ENCODE measurements around the gene REST.
A peak's percentile ranks its signal among the peaks of the same experiment; 100 is the strongest.
"Not testable (repeated sequence)": the region's sequence is repeated elsewhere in the genome, so short reads cannot be mapped to it uniquely, and the experiment has no call there.

Gene REST, protein sequence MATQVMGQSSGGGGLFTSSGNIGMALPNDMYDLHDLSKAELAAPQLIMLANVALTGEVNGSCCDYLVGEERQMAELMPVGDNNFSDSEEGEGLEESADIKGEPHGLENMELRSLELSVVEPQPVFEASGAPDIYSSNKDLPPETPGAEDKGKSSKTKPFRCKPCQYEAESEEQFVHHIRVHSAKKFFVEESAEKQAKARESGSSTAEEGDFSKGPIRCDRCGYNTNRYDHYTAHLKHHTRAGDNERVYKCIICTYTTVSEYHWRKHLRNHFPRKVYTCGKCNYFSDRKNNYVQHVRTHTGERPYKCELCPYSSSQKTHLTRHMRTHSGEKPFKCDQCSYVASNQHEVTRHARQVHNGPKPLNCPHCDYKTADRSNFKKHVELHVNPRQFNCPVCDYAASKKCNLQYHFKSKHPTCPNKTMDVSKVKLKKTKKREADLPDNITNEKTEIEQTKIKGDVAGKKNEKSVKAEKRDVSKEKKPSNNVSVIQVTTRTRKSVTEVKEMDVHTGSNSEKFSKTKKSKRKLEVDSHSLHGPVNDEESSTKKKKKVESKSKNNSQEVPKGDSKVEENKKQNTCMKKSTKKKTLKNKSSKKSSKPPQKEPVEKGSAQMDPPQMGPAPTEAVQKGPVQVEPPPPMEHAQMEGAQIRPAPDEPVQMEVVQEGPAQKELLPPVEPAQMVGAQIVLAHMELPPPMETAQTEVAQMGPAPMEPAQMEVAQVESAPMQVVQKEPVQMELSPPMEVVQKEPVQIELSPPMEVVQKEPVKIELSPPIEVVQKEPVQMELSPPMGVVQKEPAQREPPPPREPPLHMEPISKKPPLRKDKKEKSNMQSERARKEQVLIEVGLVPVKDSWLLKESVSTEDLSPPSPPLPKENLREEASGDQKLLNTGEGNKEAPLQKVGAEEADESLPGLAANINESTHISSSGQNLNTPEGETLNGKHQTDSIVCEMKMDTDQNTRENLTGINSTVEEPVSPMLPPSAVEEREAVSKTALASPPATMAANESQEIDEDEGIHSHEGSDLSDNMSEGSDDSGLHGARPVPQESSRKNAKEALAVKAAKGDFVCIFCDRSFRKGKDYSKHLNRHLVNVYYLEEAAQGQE

GRCh38 chr4:56907489-56908205 is at the start of gene REST:
Gene REST, plus strand, starts transcription at chr4:56907900. Its CDS starts 2,739 bp downstream, at chr4:56910639.
- DNase-seq = peak; percentile 78 to 84

GRCh38 chr4:56859841-56860240 is 47.9 kb upstream of the REST start:
- DNase-seq = no peak

GRCh38 chr4:56860781-56861180 is 46.9 kb upstream of the REST start:
- DNase-seq = no peak

- no peak for DNase-seq
Measured at GRCh38 chr4:56861360-56861759, 46.3 kb upstream of the REST start.

- no peak for DNase-seq
Measured at GRCh38 chr4:56863441-56864139, 44.1 kb upstream of the REST start.

DNA sequence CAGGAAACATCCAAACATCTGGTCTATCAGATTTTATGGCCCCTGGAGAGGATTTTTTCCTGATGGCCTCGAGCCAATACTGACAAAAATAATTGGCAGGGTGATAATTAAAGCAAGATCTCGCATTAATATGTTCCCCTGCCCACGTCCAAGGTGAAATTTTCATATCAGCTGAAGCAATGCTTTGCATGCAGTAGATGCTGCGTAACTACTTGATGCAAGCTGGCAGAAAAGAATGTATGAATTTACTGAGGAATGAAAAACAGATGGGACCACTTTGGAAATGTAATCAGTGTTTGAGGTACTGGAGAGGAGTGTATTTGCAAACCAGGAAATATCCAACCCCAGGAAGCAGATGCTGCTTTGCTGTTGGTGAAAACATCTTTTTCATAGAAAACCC is 36.8 kb upstream of the REST start:
- no peak for DNase-seq

- no peak for DNase-seq
Measured at GRCh38 chr4:56871371-56871866, 36.3 kb upstream of the REST start.

GRCh38 chr4:56874166-56874565 is 33.5 kb upstream of the REST start:
- no peak for DNase-seq

- DNase-seq = no peak
Measured at GRCh38 chr4:56874923-56875322, 32.8 kb upstream of the REST start.

DNA sequence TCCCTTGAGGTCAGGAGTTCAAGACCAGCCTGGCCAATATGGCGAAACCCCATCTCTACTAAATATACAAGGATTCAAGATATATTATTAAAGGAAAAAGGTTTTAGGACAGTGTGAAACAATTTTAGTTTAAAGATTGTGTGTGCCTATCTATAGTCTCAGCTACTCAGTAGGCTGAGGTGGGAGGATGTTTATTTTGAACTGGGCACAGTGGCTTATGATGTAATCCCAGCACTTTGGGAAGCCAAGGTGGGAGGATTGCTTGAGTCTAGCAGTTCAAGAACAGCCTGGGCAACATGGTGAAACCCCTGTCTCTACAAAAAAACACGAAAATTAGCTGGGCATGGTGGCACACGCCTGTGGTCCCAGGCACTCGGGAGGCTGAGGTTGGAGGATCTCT is 31.4 kb upstream of the REST start:
- DNase-seq = no peak

GRCh38 chr4:56879996-56880395 is 27.7 kb upstream of the REST start:
- no peak for DNase-seq

DNA sequence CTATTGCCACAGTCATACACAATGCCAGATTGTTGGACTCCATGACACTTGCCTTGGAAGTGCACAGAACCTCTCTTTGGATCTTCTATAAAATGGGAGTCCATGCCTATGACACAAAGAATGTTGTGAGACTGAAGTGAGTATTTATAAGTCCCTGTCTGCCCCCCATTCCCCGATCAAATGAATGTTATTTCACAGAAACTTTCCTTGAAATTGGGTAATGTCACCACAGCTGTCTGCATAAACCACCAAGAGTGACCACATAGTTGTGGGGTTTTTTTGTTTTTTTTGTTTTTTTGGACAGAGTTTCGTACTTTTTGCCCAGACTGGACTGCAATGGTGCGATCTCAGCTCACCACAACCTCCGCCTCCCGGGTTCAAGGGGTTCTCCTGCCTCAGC is 27.1 kb upstream of the REST start:
- no peak for DNase-seq

DNA sequence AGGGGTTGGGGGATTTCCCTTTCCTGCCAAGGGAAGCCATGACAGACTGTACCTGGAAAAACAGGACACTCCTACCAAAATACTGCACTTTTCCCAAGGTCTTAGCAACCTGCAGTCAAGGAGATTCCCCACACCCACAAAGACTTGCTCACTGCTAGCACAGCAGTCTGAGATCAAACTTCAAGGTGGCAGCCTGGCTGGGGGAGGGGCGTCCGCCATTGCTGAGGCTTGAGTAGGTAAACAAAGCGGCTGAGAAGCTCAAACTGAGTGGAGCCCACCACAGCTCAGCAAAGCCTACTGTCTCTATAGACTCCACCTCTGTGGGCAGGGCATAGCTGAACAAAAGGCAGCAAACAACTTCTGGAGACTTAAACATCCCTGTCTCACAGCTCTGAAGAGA is 23.2 kb upstream of the REST start:
- DNase-seq = not testable (repeated sequence)

- no peak for DNase-seq
Measured at GRCh38 chr4:56892691-56893090, 15.0 kb upstream of the REST start.

DNA sequence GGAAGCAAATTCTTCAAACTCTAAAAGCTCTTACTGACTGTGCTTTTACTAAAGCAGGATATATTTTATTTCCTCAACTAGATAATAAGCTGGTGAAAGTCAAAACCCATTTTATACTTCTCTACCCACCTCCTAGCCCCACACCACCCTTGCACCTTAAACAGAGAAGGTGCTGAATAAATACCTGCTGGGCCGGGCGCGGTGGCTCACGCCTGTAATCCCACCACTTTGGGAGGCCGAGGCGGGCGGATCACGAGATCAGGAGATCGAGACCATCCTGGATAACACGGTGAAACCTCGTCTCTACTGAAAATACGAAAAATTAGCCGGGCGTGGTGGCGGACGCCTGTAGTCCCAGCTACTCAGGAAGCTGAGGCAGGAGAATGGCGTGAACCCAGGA is 9.9 kb upstream of the REST start:
- not testable (repeated sequence) for DNase-seq

DNA sequence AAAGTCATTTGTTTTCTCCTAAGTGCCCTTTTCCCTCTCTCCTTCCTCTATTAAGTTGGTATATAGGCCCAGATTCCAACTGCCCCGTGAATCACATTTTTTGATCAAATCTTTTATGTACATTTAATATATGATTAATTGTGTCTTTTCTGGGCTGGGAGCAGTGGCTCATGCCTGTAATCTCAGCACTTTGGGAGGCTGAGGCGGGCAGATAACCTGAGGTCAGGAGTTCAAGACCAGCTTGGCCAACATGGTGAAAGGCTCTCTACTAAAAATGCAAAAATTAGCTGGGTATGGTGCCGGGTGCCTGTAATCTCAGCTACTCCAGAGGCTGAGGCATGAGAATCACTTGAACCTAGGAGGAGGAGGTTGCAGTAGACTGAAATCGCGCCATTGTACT is 7.5 kb upstream of the REST start:
- DNase-seq = not testable (repeated sequence)

GRCh38 chr4:56902703-56903102 is 5.0 kb upstream of the REST start:
- DNase-seq = no peak

- DNase-seq = no peak
Measured at GRCh38 chr4:56905796-56906195, 1.9 kb upstream of the REST start.

DNA sequence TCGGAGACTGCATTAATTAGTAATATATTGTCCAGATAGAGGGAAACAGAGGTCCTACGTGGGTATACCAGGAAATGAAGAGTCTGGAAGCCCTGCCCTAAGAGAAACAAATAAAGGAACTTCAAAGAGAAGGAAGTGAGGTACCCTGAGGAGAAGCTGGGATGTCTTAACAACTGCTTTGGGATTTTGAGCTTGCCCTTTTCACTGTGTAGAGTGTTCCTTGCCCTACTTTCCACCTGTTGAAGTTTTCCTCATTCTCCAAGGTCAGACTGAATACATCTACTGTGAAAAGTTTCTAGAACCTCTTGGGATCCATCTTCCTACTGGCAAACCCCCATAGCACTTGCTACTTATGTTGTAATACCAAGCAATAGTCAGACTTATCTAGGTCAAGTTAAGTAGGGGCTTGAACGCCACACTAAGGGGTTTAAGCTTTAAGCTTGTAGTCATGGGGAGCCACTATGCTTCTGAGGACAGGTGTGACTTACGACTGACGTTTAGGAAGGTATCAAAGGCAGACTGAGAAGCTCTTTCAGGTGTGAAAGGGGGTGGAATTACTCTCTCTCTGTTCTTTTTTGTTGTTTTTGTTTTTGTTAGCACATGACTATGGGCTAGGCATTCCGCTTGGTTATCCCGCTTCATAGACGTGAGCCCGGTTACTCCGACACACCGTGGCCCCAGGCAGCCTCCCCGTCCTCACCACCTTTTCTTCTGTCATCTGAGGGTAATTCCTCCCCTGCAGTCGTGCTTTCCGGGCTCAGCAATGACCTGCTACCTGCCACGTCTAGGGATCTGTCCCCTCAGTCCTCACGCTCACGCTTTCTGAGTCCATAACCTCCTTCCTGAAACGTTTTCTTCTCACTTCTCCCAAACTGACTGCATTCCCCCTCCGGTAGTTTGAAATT is 959 bp upstream of the REST start:
- peak in 1 of 2 experiments; percentile 5 for DNase-seq

DNA sequence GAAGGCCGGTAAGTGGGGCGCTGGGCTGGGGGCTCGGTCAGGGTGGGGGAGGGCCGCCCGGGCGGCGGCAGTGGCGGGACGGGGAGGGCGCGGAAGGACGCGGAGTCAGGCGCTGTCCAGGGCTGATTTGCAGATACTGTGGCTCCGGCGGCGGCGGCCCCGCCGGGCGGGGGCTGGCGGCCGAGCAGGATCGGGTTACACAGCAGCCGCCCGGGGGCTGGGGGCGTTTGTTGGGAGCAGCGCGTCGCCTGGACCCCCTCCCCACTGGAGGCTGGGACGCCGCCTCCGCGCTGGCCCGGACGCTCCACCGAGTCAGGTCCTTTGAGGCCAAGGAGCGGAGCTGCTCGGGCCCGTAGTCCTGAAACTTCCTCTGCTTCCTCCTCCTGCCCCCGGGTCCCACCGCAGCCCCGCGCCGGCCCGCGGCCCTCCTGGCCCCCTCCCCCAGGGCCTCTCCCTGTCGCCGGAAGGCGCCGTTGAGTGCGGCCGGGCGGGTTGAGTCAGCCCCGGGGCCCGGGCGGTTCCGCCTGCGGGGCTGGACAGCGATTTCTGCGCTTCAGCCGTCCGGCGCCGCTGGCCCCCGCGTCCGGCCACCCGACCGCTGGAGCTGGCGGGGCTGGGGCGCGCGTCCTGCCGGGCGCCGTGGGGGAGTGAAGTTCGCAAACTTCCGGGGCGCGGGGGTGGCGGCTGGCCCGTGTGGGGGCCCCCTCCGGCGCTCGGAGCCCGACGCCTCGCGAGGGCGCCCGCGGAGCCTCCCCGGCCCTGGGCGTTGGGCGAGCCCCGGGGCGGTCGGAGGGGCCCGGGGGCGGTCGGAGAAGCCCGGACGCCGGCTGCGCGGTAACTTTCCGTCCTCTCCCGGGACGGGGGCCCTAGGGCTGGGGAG is 746 bp downstream of the REST start:
- DNase-seq = peak; percentile 65 to 73
